Stimulated activated CD8-positive, alpha-beta memory T cell treated with anti-CD3 and anti-CD28 coated beads, Interleukin-15, amount 100 ng/mL, for 24 hours (primary cell): ENCODE data around the gene MEDAG.

ENCODE experiments used
- DNase-seq: peaks from one replicate; pipeline ENCODE4 v3.0.0-alpha.2; 2020; ENCODE audit warnings: low read depth

Gene MEDAG

GRCh38 chr13:30872685-30873461 lies 33.2 kb upstream of the MEDAG start:
- no peak for DNase-seq

- DNase-seq: no peak
Observed at GRCh38 chr13:30873499-30873898, 32.6 kb upstream of the MEDAG start.

GRCh38 chr13:30874111-30874510 lies 32.0 kb upstream of the MEDAG start:
- DNase-seq: no peak

- DNase-seq: no peak
Observed at GRCh38 chr13:30874561-30874960, 31.5 kb upstream of the MEDAG start.

- no peak for DNase-seq
Observed at GRCh38 chr13:30877335-30877734, 28.7 kb upstream of the MEDAG start.

- DNase-seq: no peak
Observed at GRCh38 chr13:30880151-30880855, 25.8 kb upstream of the MEDAG start.

GRCh38 chr13:30880856-30881155 lies 25.3 kb upstream of the MEDAG start:
- DNase-seq: no peak

- DNase-seq: no peak
Observed at GRCh38 chr13:30881191-30881651, 24.9 kb upstream of the MEDAG start.

GRCh38 chr13:30882026-30882850 lies 23.8 kb upstream of the MEDAG start:
- no peak for DNase-seq

- no peak for DNase-seq
Observed at GRCh38 chr13:30882996-30883766, 22.9 kb upstream of the MEDAG start.

GRCh38 chr13:30884543-30884942 lies 21.5 kb upstream of the MEDAG start:
- DNase-seq: no peak

GRCh38 chr13:30889196-30889690 lies 16.8 kb upstream of the MEDAG start:
- DNase-seq: no peak

GRCh38 chr13:30892966-30893365 lies 13.1 kb upstream of the MEDAG start:
- DNase-seq: no peak

- no peak for DNase-seq
Observed at GRCh38 chr13:30895773-30896172, 10.3 kb upstream of the MEDAG start.

GRCh38 chr13:30898070-30898469 lies 8.0 kb upstream of the MEDAG start:
- DNase-seq: no peak

GRCh38 chr13:30898678-30899241 lies 7.3 kb upstream of the MEDAG start:
- DNase-seq: no peak

GRCh38 chr13:30900436-30900835 lies 5.6 kb upstream of the MEDAG start:
- no peak for DNase-seq

- DNase-seq: no peak
Observed at GRCh38 chr13:30900952-30901749, 4.9 kb upstream of the MEDAG start.

- DNase-seq: no peak
Observed at GRCh38 chr13:30904043-30904442, 2.0 kb upstream of the MEDAG start.

GRCh38 chr13:30906411-30907051 lies 460 bp downstream of the MEDAG start:
- no peak for DNase-seq
